ENCODE data around the gene DDX31.
A peak's percentile ranks its signal among the peaks of the same experiment; 100 is the strongest.

Gene DDX31

GRCh38 chr9:132578367-132578932 is 91.3 kb downstream of the DDX31 start:
- Histone ChIP-seq H3K4me3 (ENCODE audit: control insufficient read depth in 1 of 7, extremely low read depth in 1 of 7, insufficient read depth in 4 of 7, low read depth in 2 of 7, low read length in 6 of 7) (no peak overlapping the region), H3K9me3 (ENCODE audit: control extremely low read depth in 1 of 5, control insufficient read depth in 4 of 5, insufficient read depth in 2 of 5, low read depth in 1 of 5, low read length in 4 of 5) (no peaks in the 10 kb centered on the region), H3K27me3 (replicated peaks in 2 of 5; ENCODE audit: control insufficient read depth in 4 of 5, insufficient read depth in 5 of 5, low read length in 4 of 5) (peaks cover 6 to 95% (median 35%) of the 10 kb centered on the region in 5 experiments), H3K36me3 (ENCODE audit: control insufficient read depth in 4 of 4, insufficient read depth in 4 of 4, low read length in 3 of 4) (no peaks in the 10 kb centered on the region), H3K27ac (ENCODE audit: insufficient read depth in 1 of 2, low read depth in 1 of 2, low read length in 2 of 2, poor library complexity in 1 of 2, severe bottlenecking in 2 of 2) (no peak overlapping the region), H3K4me1 (ENCODE audit: control extremely low read depth in 1 of 4, control insufficient read depth in 4 of 4, insufficient read depth in 4 of 4, low read length in 3 of 4) (peaks cover 0 to 9% (median 7%) of the 10 kb centered on the region in 4 experiments)
- 46% methylated on average over 7 of the region's 7 CpGs for WGBS (ENCODE audit: insufficient coverage)
- ChIA-PET POLR2A (no interaction called here), CTCF (interaction anchor here (1.1 to 2.0 kb wide), 2 partner anchors 18 to 165 kb away, joined by 4 to 6 read pairs; no protein-coding TSS in a partner anchor)
- no peak for DNase-seq

- no peaks in the 10 kb centered on the region for H3K9me3 ChIP-seq (ENCODE audit: control extremely low read depth in 1 of 5, control insufficient read depth in 4 of 5, insufficient read depth in 2 of 5, low read depth in 1 of 5, low read length in 4 of 5)
- DNase-seq, result no peak
- no peak overlapping the region for H3K4me3 ChIP-seq (ENCODE audit: control insufficient read depth in 1 of 7, extremely low read depth in 1 of 7, insufficient read depth in 4 of 7, low read depth in 2 of 7, low read length in 6 of 7)
- H3K27ac ChIP-seq (ENCODE audit: insufficient read depth in 1 of 2, low read depth in 1 of 2, low read length in 2 of 2, poor library complexity in 1 of 2, severe bottlenecking in 2 of 2), result no peak overlapping the region
- no peaks in the 10 kb centered on the region for H3K36me3 ChIP-seq (ENCODE audit: control insufficient read depth in 4 of 4, insufficient read depth in 4 of 4, low read length in 3 of 4)
- CTCF ChIA-PET, result interaction anchor here (1.4 to 2.0 kb wide), 3 partner anchors 10 to 164 kb away, joined by 3 to 6 read pairs (median 5); no protein-coding TSS in a partner anchor
- peaks cover 6 to 94% (median 30%) of the 10 kb centered on the region in 5 experiments for H3K27me3 ChIP-seq (replicated peaks in 2 of 5; ENCODE audit: control insufficient read depth in 4 of 5, insufficient read depth in 5 of 5, low read length in 4 of 5)
- H3K4me1 ChIP-seq (ENCODE audit: control extremely low read depth in 1 of 4, control insufficient read depth in 4 of 4, insufficient read depth in 4 of 4, low read length in 3 of 4), result peaks cover 0 to 9% (median 7%) of the 10 kb centered on the region in 4 experiments
- POLR2A ChIA-PET, result no interaction called here
Measured at GRCh38 chr9:132577119-132577518, 92.7 kb downstream of the DDX31 start.

DNA sequence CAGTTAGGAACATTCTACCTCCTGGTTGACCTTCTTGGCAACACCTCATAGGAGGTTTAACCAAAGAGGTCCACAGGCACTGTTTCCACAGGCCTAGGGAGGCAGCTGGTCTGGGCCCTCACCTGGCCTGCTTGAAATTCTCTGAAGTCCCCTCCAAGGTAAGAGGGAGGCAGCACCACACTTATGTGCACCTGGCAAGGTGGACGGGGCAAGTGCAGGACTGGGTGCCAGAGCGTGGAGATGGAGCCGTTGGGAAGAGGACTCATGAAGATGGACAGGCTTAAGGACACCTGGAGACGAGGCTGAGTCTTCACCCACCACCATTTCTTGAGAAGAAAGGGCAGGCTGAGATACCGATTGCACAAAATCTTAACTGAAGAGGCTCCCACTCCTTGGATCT is 94.0 kb downstream of the DDX31 start:
- 91% methylated on average over 4 of the region's 5 CpGs for WGBS (ENCODE audit: insufficient coverage)
- Histone ChIP-seq H3K36me3 (ENCODE audit: control insufficient read depth in 4 of 4, insufficient read depth in 4 of 4, low read length in 3 of 4) (no peaks in the 10 kb centered on the region), H3K9me3 (ENCODE audit: control extremely low read depth in 1 of 5, control insufficient read depth in 4 of 5, insufficient read depth in 2 of 5, low read depth in 1 of 5, low read length in 4 of 5) (no peaks in the 10 kb centered on the region), H3K4me1 (ENCODE audit: control extremely low read depth in 1 of 4, control insufficient read depth in 4 of 4, insufficient read depth in 4 of 4, low read length in 3 of 4) (peaks cover 0 to 2% (median 0%) of the 10 kb centered on the region in 4 experiments), H3K27ac (ENCODE audit: insufficient read depth in 1 of 2, low read depth in 1 of 2, low read length in 2 of 2, poor library complexity in 1 of 2, severe bottlenecking in 2 of 2) (no peak overlapping the region), H3K27me3 (replicated peaks in 2 of 5; ENCODE audit: control insufficient read depth in 4 of 5, insufficient read depth in 5 of 5, low read length in 4 of 5) (peaks cover 6 to 92% (median 25%) of the 10 kb centered on the region in 5 experiments), H3K4me3 (ENCODE audit: control insufficient read depth in 1 of 7, extremely low read depth in 1 of 7, insufficient read depth in 4 of 7, low read depth in 2 of 7, low read length in 6 of 7) (no peak overlapping the region)
- ChIA-PET CTCF (interaction anchor here (1.4 to 5.8 kb wide), 8 partner anchors 11 to 162 kb away, joined by 3 to 24 read pairs (median 8); no protein-coding TSS in a partner anchor), POLR2A (no interaction called here)
- no peak for DNase-seq

DNA sequence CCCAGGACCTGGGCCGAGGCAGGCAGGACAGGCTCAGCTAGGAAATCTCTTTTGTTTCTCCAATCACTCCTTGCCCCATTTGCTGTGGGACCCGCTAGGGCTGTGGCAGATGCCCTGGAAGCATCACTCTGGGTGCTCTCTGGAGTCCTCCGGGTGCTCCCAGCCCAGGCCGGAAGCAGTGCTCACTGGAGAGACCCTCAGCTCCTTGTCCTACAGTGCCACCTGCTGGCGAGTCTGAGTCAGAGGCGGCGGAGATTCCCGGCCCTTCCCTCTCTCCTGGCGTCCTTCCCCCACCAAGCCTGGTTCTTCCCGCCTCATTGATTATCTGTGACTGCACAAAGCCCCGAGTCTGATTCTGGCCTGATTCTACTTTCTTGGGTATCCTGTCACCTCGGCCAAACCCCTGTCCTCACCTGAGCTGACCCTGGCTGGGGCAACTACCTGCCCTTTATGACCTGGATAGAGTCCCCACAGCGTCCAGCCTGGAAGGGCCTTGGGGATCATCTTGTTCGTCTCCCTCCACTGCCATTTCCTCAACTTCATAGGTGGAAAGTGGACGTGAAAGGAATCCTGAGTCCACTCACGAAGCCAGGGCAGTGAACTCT is 94.7 kb downstream of the DDX31 start:
- Histone ChIP-seq H3K4me3 (ENCODE audit: control insufficient read depth in 1 of 7, extremely low read depth in 1 of 7, insufficient read depth in 4 of 7, low read depth in 2 of 7, low read length in 6 of 7) (no peak overlapping the region), H3K4me1 (ENCODE audit: control extremely low read depth in 1 of 4, control insufficient read depth in 4 of 4, insufficient read depth in 4 of 4, low read length in 3 of 4) (no peaks in the 10 kb centered on the region), H3K27ac (ENCODE audit: insufficient read depth in 1 of 2, low read depth in 1 of 2, low read length in 2 of 2, poor library complexity in 1 of 2, severe bottlenecking in 2 of 2) (no peak overlapping the region), H3K9me3 (ENCODE audit: control extremely low read depth in 1 of 5, control insufficient read depth in 4 of 5, insufficient read depth in 2 of 5, low read depth in 1 of 5, low read length in 4 of 5) (no peaks in the 10 kb centered on the region), H3K36me3 (ENCODE audit: control insufficient read depth in 4 of 4, insufficient read depth in 4 of 4, low read length in 3 of 4) (no peaks in the 10 kb centered on the region), H3K27me3 (replicated peaks in 2 of 5; ENCODE audit: control insufficient read depth in 4 of 5, insufficient read depth in 5 of 5, low read length in 4 of 5) (peaks cover 6 to 85% (median 25%) of the 10 kb centered on the region in 5 experiments)
- DNase-seq, result peak; percentile 50 to 58 (median 54)
- ChIA-PET CTCF (interaction anchor here (0.6 to 5.8 kb wide), 11 partner anchors 9 to 162 kb away, joined by 3 to 24 read pairs (median 7); no protein-coding TSS in a partner anchor), POLR2A (no interaction called here)
- WGBS (ENCODE audit: insufficient coverage), result 14% methylated on average over 14 of the region's 16 CpGs

- peaks cover 4 to 64% (median 24%) of the 10 kb centered on the region in 5 experiments for H3K27me3 ChIP-seq (replicated peaks in 2 of 5; ENCODE audit: control insufficient read depth in 4 of 5, insufficient read depth in 5 of 5, low read length in 4 of 5)
- DNase-seq, result no peak
- 44% methylated on average over 6 of the region's 8 CpGs for WGBS (ENCODE audit: insufficient coverage)
- ChIA-PET CTCF (interaction anchor here (1.2 to 5.8 kb wide), 2 partner anchors 66 to 158 kb away, joined by 3 to 24 read pairs; no protein-coding TSS in a partner anchor), POLR2A (no interaction called here)
- no peak overlapping the region for H3K27ac ChIP-seq (ENCODE audit: insufficient read depth in 1 of 2, low read depth in 1 of 2, low read length in 2 of 2, poor library complexity in 1 of 2, severe bottlenecking in 2 of 2)
- no peaks in the 10 kb centered on the region for H3K9me3 ChIP-seq (ENCODE audit: control extremely low read depth in 1 of 5, control insufficient read depth in 4 of 5, insufficient read depth in 2 of 5, low read depth in 1 of 5, low read length in 4 of 5)
- no peaks in the 10 kb centered on the region for H3K36me3 ChIP-seq (ENCODE audit: control insufficient read depth in 4 of 4, insufficient read depth in 4 of 4, low read length in 3 of 4)
- no peaks in the 10 kb centered on the region for H3K4me1 ChIP-seq (ENCODE audit: control extremely low read depth in 1 of 4, control insufficient read depth in 4 of 4, insufficient read depth in 4 of 4, low read length in 3 of 4)
- no peak overlapping the region for H3K4me3 ChIP-seq (ENCODE audit: control insufficient read depth in 1 of 7, extremely low read depth in 1 of 7, insufficient read depth in 4 of 7, low read depth in 2 of 7, low read length in 6 of 7)
Measured at GRCh38 chr9:132572921-132573320, 96.9 kb downstream of the DDX31 start.

GRCh38 chr9:132571806-132572600 is 97.8 kb downstream of the DDX31 start:
- Histone ChIP-seq H3K27me3 (replicated peaks in 2 of 5; ENCODE audit: control insufficient read depth in 4 of 5, insufficient read depth in 5 of 5, low read length in 4 of 5) (peaks cover 4 to 57% (median 23%) of the 10 kb centered on the region in 5 experiments), H3K4me1 (ENCODE audit: control extremely low read depth in 1 of 4, control insufficient read depth in 4 of 4, insufficient read depth in 4 of 4, low read length in 3 of 4) (no peaks in the 10 kb centered on the region), H3K27ac (ENCODE audit: insufficient read depth in 1 of 2, low read depth in 1 of 2, low read length in 2 of 2, poor library complexity in 1 of 2, severe bottlenecking in 2 of 2) (no peak overlapping the region), H3K9me3 (ENCODE audit: control extremely low read depth in 1 of 5, control insufficient read depth in 4 of 5, insufficient read depth in 2 of 5, low read depth in 1 of 5, low read length in 4 of 5) (no peaks in the 10 kb centered on the region), H3K36me3 (ENCODE audit: control insufficient read depth in 4 of 4, insufficient read depth in 4 of 4, low read length in 3 of 4) (no peaks in the 10 kb centered on the region), H3K4me3 (ENCODE audit: control insufficient read depth in 1 of 7, extremely low read depth in 1 of 7, insufficient read depth in 4 of 7, low read depth in 2 of 7, low read length in 6 of 7) (no peak overlapping the region)
- ChIA-PET CTCF (interaction anchor here (1.2 to 5.8 kb wide), 3 partner anchors 11 to 157 kb away, joined by 3 to 24 read pairs (median 4); no protein-coding TSS in a partner anchor), POLR2A (interaction anchor here (0.6 kb wide), 1 partner anchor 19 kb away, joined by 4 read pairs; no protein-coding TSS in a partner anchor)
- 84% methylated on average over 11 of the region's 15 CpGs for WGBS (ENCODE audit: insufficient coverage)
- DNase-seq, result no peak
